HepG2 (cell line): Measurements from ENCODE around the gene CLDN10. TPM values are rescaled to one million over a fixed set of nuclear protein-coding genes. Genes with fewer than 3 reads are reported as not detected.

Experiments
- ATAC-seq: fragments of 200-7000 bp; cut with Tn5 transposase; 3 replicates; pipeline ENCODE4 v1.9.1; 2020; ENCODE audit warnings: mild to moderate bottlenecking, moderate library complexity
- BruUV-seq: library from RNA; stranded (reverse); fragments of 400-500 nt; replicated peaks from 2 replicates; lab custom pipeline; 2021; lab: Mats Ljungman, UMichigan
- CTCF ChIA-PET: fragments of 300-600 bp; formaldehyde crosslinking; extraction: SDS; loops from one replicate; lab custom pipeline; 2021; ENCODE audit warnings: low total read pairs, inconsistent platforms, low intra/inter-chr PET ratio; lab: Yijun Ruan, JAX
- POLR2A ChIA-PET: fragments of 350-600 bp; sonication (Branson Sonifier 250); formaldehyde crosslinking; loops from one replicate; lab custom pipeline; 2020; ENCODE audit warnings: antibody characterized with exemption, inconsistent platforms; lab: Yijun Ruan, JAX
- DNase-seq: peaks from one replicate; pipeline ENCODE4 v3.0.0-alpha.2; 2015; ENCODE audit warnings: low spot score
- FAIRE-seq: peaks from 3 replicates; lab custom pipeline; 2011; peaks lifted over from hg19 to GRCh38; lab: Jason Lieb, UNC
- H2AFZ ChIP-seq: one replicate; pipeline ENCODE4 v1.6.1; 2011; ENCODE audit warnings: low read length, inconsistent platforms
- H3K27ac ChIP-seq: fragments of 300-600 bp; 3 replicates; pipeline ENCODE4 v1.8.0; 2011; ENCODE audit warnings: mixed run types, mild to moderate bottlenecking, mixed read lengths, low read length, inconsistent platforms; ENCODE audit not compliant: insufficient read depth; ENCODE audit errors: extremely low read length
- H3K27me3 ChIP-seq, 2 experiments: fragments of 200-600 bp in 1 of 2; 2 replicates in 1 of 2; 3 replicates in 1 of 2; pipeline versions ENCODE4 v1.6.0 to v1.8.0; 2011; ENCODE audit warnings: low read length in 2 of 2, mild to moderate bottlenecking in 2 of 2, moderate library complexity in 2 of 2, inconsistent platforms in 1 of 2; ENCODE audit not compliant: insufficient read depth in 2 of 2, control insufficient read depth in 1 of 2
- H3K36me3 ChIP-seq, 2 experiments: fragments of 200-600 bp in 1 of 2; replicated peaks in 1 of 2; 2 replicates in 1 of 2; 3 replicates in 1 of 2; pipeline versions ENCODE4 v1.5.1 to v1.8.0; 2011; ENCODE audit warnings: low read length in 2 of 2, inconsistent platforms in 1 of 2; ENCODE audit not compliant: insufficient read depth in 2 of 2, control insufficient read depth in 1 of 2
- H3K4me1 ChIP-seq: 2 replicates; pipeline ENCODE4 v1.5.1; 2012; ENCODE audit warnings: low read length, inconsistent platforms; ENCODE audit not compliant: insufficient read depth
- H3K4me2 ChIP-seq: 2 replicates; pipeline ENCODE4 v1.6.0; 2011; ENCODE audit warnings: low read depth, low read length, inconsistent platforms
- H3K4me3 ChIP-seq, 3 experiments: fragments of 200-600 bp in 1 of 3; sonication (generic), shearing (Covaris generic) in 1 of 3; replicated peaks in 1 of 3; 2 replicates each; pipeline ENCODE4 v1.5.1; 2011 to 2016; ENCODE audit warnings: low read length in 3 of 3, inconsistent platforms in 2 of 3, low read depth in 2 of 3, mild to moderate bottlenecking in 2 of 3, control low read depth in 1 of 3, mixed read lengths in 1 of 3; ENCODE audit not compliant: insufficient read depth in 1 of 3
- H3K79me2 ChIP-seq: one replicate; pipeline ENCODE4 v1.6.1; 2011; ENCODE audit warnings: low read length, inconsistent platforms; ENCODE audit not compliant: insufficient read depth
- H3K9ac ChIP-seq: 2 replicates; pipeline ENCODE4 v1.6.0; 2011; ENCODE audit warnings: mild to moderate bottlenecking, low read depth, low read length, inconsistent platforms; ENCODE audit not compliant: insufficient read depth
- H3K9me3 ChIP-seq: 2 replicates; pipeline ENCODE4 v1.5.1; 2012; ENCODE audit warnings: mild to moderate bottlenecking, low read length
- H4K20me1 ChIP-seq: 2 replicates; pipeline ENCODE4 v1.6.0; 2011; ENCODE audit warnings: inconsistent platforms, mild to moderate bottlenecking, low read length, moderate library complexity; ENCODE audit not compliant: insufficient read depth
- ARID3A ChIP-seq: IDR thresholded peaks from 2 replicates; pipeline ENCODE4 v1.6.1; 2012; ENCODE audit warnings: low read depth, low read length, improper control_type of control experiment
- CHD2 ChIP-seq: IDR thresholded peaks from 2 replicates; pipeline ENCODE4 v1.6.1; 2011; ENCODE audit warnings: low read depth, low read length, improper control_type of control experiment
- EHMT2 ChIP-seq: fragments of 200-600 bp; sonication (generic); IDR thresholded peaks from 2 replicates; pipeline ENCODE4 v1.7.0; 2017; ENCODE audit warnings: antibody characterized with exemption, low read depth, low read length, borderline replicate concordance
- FOXP4 ChIP-seq: sonication (generic); formaldehyde crosslinking; IDR thresholded peaks from 2 replicates; pipeline ENCODE4 v1.4.0; 2020; ENCODE audit warnings: missing genetic modification reagents
- GATAD2A ChIP-seq: IDR thresholded peaks from 2 replicates; pipeline ENCODE4 v1.6.1; 2016
- HOMEZ ChIP-seq: IDR thresholded peaks from 2 replicates; pipeline ENCODE4 v1.6.1; 2016; ENCODE audit warnings: low read depth
- NR1H2 ChIP-seq: sonication (generic); formaldehyde crosslinking; IDR thresholded peaks from 2 replicates; pipeline ENCODE4 v1.8.1; 2022; ENCODE audit warnings: low read depth, missing genetic modification reagents, borderline replicate concordance
- PHB2 ChIP-seq: fragments of 450-650 bp; IDR thresholded peaks from 2 replicates; pipeline ENCODE4 v1.6.1; 2018; ENCODE audit not compliant: partially characterized antibody
- TCF7 ChIP-seq: sonication (generic); IDR thresholded peaks from 2 replicates; pipeline ENCODE4 v1.6.1; 2016; ENCODE audit warnings: antibody characterized with exemption, low read depth
- ZFP91 ChIP-seq: sonication (generic); formaldehyde crosslinking; IDR thresholded peaks from 2 replicates; pipeline ENCODE4 v1.9.0; 2022; ENCODE audit warnings: missing genetic modification reagents, mild to moderate bottlenecking, borderline replicate concordance
- ZNF333 ChIP-seq: sonication (generic); formaldehyde crosslinking; IDR thresholded peaks from 2 replicates; pipeline ENCODE4 v1.4.0; 2020; ENCODE audit warnings: mild to moderate bottlenecking, missing genetic modification reagents, borderline replicate concordance
- ZNF646 ChIP-seq: sonication (generic); formaldehyde crosslinking; IDR thresholded peaks from 2 replicates; pipeline ENCODE4 v1.9.0; 2021; ENCODE audit warnings: mild to moderate bottlenecking, missing genetic modification reagents
- WGBS: methylation state at CpG from one replicate; pipeline ENCODE4 v1.1.6; 2017; ENCODE audit warnings: low lambda C conversion rate; 5-methylcytosine and 5-hydroxymethylcytosine counted together
- in situ Hi-C: cut with HindIII; loops from 2 replicates; pipeline ENCODE4 v1.10.0; 2017; ENCODE audit warnings: low pct_unique_long_range_greater_than_20kb; ENCODE audit not compliant: extremely low pct_ligation_motif_present
- intact Hi-C: fragments of 100-400 bp; cut with micrococcal nuclease; formaldehyde crosslinking; loops from one replicate; pipeline ENCODE4 v1.10.0; 2022; ENCODE audit not compliant: unreplicated experiment
- polyA plus RNA-seq, 8 experiments: library from polyadenylated mRNA; depleted of rRNA in 3 of 8; stranded (reverse) in 7 of 8; unstranded in 1 of 8; fragments of >200 nt; fragmentation: Illumina TruSeq in 4 of 8; extraction: Trizol in 4 of 8; gene quantifications; 2 replicates each; pipeline versions ENCODE4 v1.2.1 to v1.2.3, GENCODE V29; 2011 to 2016; ENCODE audit warnings: low read depth in 4 of 8, missing spikeins in 1 of 8, mixed read lengths in 1 of 8; ENCODE audit not compliant: insufficient read depth in 1 of 8
- total RNA-seq, 5 experiments: library from RNA; depleted of rRNA; stranded (reverse); fragments of >200 nt; fragmentation: Illumina TruSeq; extraction: Trizol; gene quantifications; 2 replicates each; pipeline ENCODE4 v1.2.3, GENCODE V29; 2016; ENCODE audit warnings: low read depth in 1 of 5

The CLDN10 gene
- total and polyA plus RNA-seq, 2 of the 13 experiments (the other 11 are each of a cell fraction or from before 2014, with no cell fraction given), result not detected

- Histone ChIP-seq H3K36me3 (no peaks in the 10 kb centered on the region), H3K9me3 (no peaks in the 10 kb centered on the region), H3K27ac (no peak overlapping the region), H2AFZ (no peak overlapping the region), H3K4me2 (no peak overlapping the region), H3K4me1 (no peaks in the 10 kb centered on the region), H3K4me3 (no peak overlapping the region), H3K27me3 (no peaks in the 10 kb centered on the region), H3K79me2 (no peaks in the 10 kb centered on the region), H4K20me1 (no peaks in the 10 kb centered on the region), H3K9ac (no peak overlapping the region)
- WGBS, result 46% methylated on average over 2 of the region's 2 CpGs
- DNase-seq, result no peak
- BruUV-seq, result no TSS peak
- in situ Hi-C loops, result no loop called here
- FAIRE-seq, result no peak
- ChIA-PET CTCF (no interaction called here), POLR2A (no interaction called here)
- ATAC-seq, result no peak
- intact Hi-C loops, result no loop called here
- TF ChIP-seq ZNF333 (no peak), GATAD2A (CRISPR knock-in tag) (no peak), HOMEZ (CRISPR knock-in tag) (no peak), EHMT2 (no peak), FOXP4 (CRISPR knock-in tag) (no peak), ZFP91 (CRISPR knock-in tag) (no peak), TCF7 (no peak), PHB2 (no peak), CHD2 (no peak), ZNF646 (CRISPR knock-in tag) (no peak), NR1H2 (no peak), ARID3A (no peak)
Measured at GRCh38 chr13:95568131-95568530, 15.6 kb downstream of the CLDN10 start.
